Activated CD8-positive, alpha-beta T cell treated with anti-CD3 and anti-CD28 coated beads, Interleukin-2, amount 10 ng/mL, durations not matched to agents 7 days and 5 days (primary cell): ENCODE data around the gene LCNL1. TPM values are rescaled to one million over a fixed set of nuclear protein-coding genes. Genes with fewer than 3 reads are reported as not detected.
"Not testable (repeated sequence)": the region's sequence is repeated elsewhere in the genome, so short reads cannot be mapped to it uniquely, and the experiment has no call there.

ENCODE experiments used
- ATAC-seq: fragments of 150-1000 bp; cut with Tn5 transposase; one replicate; pipeline ENCODE4 v1.10.0; 2021; ENCODE audit warnings: moderate library complexity
- CTCF ChIA-PET: fragments of 350-600 bp; sonication (Branson Sonifier 250); formaldehyde crosslinking; loops from one replicate; lab custom pipeline; 2021; ENCODE audit warnings: antibody characterized with exemption; lab: Charles Lee
- POLR2A ChIA-PET: fragments of 350-600 bp; sonication (Branson Sonifier 250); formaldehyde crosslinking; loops from one replicate; lab custom pipeline; 2021; ENCODE audit warnings: antibody characterized with exemption; lab: Charles Lee
- DNase-seq: peaks from one replicate; pipeline ENCODE4 v3.0.0-alpha.2; 2020
- H3K27ac Mint-ChIP-seq: one replicate; pipeline ENCODE4 v1.8.0; 2021; ENCODE audit warnings: mild to moderate bottlenecking, mixed read lengths
- H3K27me3 Mint-ChIP-seq: one replicate; pipeline ENCODE4 v1.8.0; 2021; ENCODE audit warnings: low read depth, mixed read lengths
- H3K36me3 Mint-ChIP-seq: one replicate; pipeline ENCODE4 v1.8.0; 2021; ENCODE audit warnings: low read depth, mixed read lengths
- H3K4me1 Mint-ChIP-seq: one replicate; pipeline ENCODE4 v1.8.0; 2021; ENCODE audit warnings: low read depth, mixed read lengths
- H3K4me3 Mint-ChIP-seq: one replicate; pipeline ENCODE4 v1.8.0; 2021; ENCODE audit warnings: mild to moderate bottlenecking, mixed read lengths
- H3K9me3 Mint-ChIP-seq: one replicate; pipeline ENCODE4 v1.8.0; 2022; ENCODE audit warnings: mixed read lengths; ENCODE audit not compliant: insufficient read depth
- total RNA-seq, 2 experiments: library from RNA; stranded (reverse); gene quantifications; one replicate each; pipeline ENCODE4 v1.2.3, GENCODE V29; 2021

The LCNL1 gene
- total RNA-seq, 2 experiments from 2014 or later: not detected

DNA sequence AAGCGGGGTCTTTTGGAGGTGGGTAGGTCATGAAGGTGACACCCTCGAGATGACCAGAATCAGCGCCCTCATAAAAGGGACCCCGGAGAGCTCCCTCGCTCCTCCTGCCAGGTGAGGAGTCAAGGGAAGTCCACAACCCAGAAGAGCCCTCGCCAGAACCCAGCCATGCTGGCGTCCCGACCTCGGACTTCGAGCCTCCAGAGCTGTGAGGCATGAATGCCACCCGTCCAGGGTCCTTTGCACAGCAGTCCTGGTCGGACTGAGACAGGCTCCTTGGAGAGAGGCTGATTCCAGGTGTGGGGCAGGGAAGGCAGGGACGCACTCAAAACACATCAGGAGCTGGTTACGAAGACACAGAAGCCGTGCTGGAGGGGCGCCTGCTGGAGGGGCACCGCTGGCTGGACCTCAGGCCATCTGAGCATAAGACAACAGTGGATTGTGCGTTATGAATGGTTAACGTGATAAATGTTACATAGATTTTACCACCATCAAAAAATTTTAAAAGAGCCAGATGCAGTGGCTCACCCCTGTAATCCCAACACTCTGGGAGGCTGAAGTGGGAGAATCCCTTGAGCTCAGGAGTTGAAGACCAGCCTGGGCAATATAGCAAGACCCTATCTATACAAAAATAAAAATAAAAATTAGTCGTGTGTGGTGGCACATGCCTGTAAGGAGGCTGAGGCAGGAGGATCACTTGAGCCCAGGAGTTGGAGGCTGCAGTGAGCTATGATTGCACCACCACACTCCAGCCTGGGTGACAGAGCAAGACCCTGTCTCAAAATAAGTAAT lies 19.3 kb downstream of the LCNL1 start:
- no peak overlapping the region for H3K4me3 Mint-ChIP-seq
- POLR2A ChIA-PET: no interaction called here

DNA sequence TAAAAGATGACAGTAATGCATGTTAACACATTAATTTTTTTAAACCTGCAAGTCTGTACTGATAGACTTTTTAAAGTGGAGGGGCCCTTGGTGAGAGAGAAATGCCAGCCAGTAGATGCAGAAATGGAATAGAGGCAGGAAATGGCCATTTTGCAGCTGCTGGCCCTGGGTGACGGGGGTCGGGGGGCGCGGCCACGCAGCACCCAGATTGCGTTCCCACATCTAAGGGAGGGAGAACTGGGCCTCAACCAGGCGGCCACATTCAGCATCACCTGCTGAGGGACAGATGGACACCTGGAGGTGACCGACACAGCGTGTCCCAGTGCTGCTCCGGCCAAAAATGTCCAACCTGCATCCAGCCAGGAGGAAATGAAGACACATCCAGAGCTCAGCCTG lies 19.9 kb downstream of the LCNL1 start:
- DNase-seq (no peak), ATAC-seq (no peak)
- POLR2A ChIA-PET: no interaction called here
- CTCF ChIA-PET: interaction anchor here (1.5 to 5.0 kb wide), 3 partner anchors 26 to 214 kb away, joined by 4 to 25 read pairs (median 19); partner anchors contain the start of gene ABCA2
- Mint-ChIP-seq H3K27me3 (no peaks in the 10 kb centered on the region), H3K4me1 (peaks cover 49% of the 10 kb centered on the region), H3K9me3 (no peaks in the 10 kb centered on the region), H3K36me3 (no peaks in the 10 kb centered on the region), H3K4me3 (no peak overlapping the region), H3K27ac (no peak overlapping the region)

More for the DNA sequence above, 19.3 kb downstream of the LCNL1 start:
- Mint-ChIP-seq H3K27me3 (no peaks in the 10 kb centered on the region), H3K4me1 (peaks cover 55% of the 10 kb centered on the region), H3K36me3 (no peaks in the 10 kb centered on the region), H3K9me3 (no peaks in the 10 kb centered on the region), H3K27ac (no peak overlapping the region)
- no peak for ATAC-seq
- DNase-seq: no peak
- CTCF ChIA-PET: interaction anchor here (0.6 to 5.0 kb wide), 4 partner anchors 27 to 1080 kb away, joined by 3 to 25 read pairs (median 12); partner anchors contain the start of gene ABCA2

DNA sequence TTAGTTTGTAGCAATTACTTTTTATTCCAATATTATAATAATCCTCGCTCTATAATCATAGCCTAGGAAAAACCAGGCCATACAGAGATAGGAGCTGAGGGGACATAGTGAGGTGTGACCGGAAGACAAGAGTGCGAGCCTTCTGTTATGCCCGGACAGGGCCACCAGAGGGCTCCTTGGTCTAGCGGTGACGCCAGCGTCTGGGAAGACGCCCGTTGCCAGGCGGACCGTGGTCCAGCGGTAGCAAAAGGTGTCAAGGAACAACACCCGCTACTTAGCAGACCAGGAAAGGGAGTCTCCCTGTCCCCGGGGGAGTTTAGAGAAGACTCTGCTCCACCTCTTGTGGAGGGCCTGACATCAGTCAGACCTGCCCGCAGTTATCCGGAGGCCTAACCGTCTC lies 21.5 kb downstream of the LCNL1 start:
- POLR2A ChIA-PET, DNase-seq, H3K9me3 Mint-ChIP-seq, H3K27ac Mint-ChIP-seq, H3K27me3 Mint-ChIP-seq, H3K36me3 Mint-ChIP-seq, H3K4me3 Mint-ChIP-seq, ATAC-seq: not testable (repeated sequence)
- H3K4me1 Mint-ChIP-seq: peaks cover 33% of the 10 kb centered on the region
- CTCF ChIA-PET: interaction anchor here (1.0 to 5.0 kb wide), 5 partner anchors 12 to 31 kb away, joined by 3 to 25 read pairs (median 3); partner anchors contain the start of genes ABCA2, FUT7 and PAXX

GRCh38 chr9:137006116-137007003 lies 23.6 kb downstream of the LCNL1 start:
- no peak overlapping the region for H3K4me3 Mint-ChIP-seq
- H3K36me3 Mint-ChIP-seq: peaks cover 2% of the 10 kb centered on the region

GRCh38 chr9:137007108-137007815 lies 24.5 kb downstream of the LCNL1 start:
- CTCF ChIA-PET: interaction anchor here (1.1 kb wide), 1 partner anchor 22 kb away, joined by 3 read pairs; no protein-coding TSS in a partner anchor
- Mint-ChIP-seq H3K9me3 (no peaks in the 10 kb centered on the region), H3K27ac (no peak overlapping the region), H3K4me3 (no peak overlapping the region), H3K27me3 (no peaks in the 10 kb centered on the region), H3K36me3 (peaks cover 3% of the 10 kb centered on the region), H3K4me1 (peaks cover 13% of the 10 kb centered on the region)
- POLR2A ChIA-PET: no interaction called here
- ATAC-seq: no peak
- no peak for DNase-seq

More at GRCh38 chr9:137006116-137007003, 23.6 kb downstream of the LCNL1 start:
- Mint-ChIP-seq H3K4me1 (peaks cover 14% of the 10 kb centered on the region), H3K27ac (peak overlapping the region; percentile 39), H3K27me3 (no peaks in the 10 kb centered on the region), H3K9me3 (no peaks in the 10 kb centered on the region)
- ChIA-PET POLR2A (no interaction called here), CTCF (interaction anchor here (1.6 to 5.0 kb wide), 3 partner anchors 22 to 29 kb away, joined by 3 to 25 read pairs (median 13); partner anchors contain the start of genes ABCA2 and FUT7)
- DNase-seq (no peak), ATAC-seq (no peak)

DNA sequence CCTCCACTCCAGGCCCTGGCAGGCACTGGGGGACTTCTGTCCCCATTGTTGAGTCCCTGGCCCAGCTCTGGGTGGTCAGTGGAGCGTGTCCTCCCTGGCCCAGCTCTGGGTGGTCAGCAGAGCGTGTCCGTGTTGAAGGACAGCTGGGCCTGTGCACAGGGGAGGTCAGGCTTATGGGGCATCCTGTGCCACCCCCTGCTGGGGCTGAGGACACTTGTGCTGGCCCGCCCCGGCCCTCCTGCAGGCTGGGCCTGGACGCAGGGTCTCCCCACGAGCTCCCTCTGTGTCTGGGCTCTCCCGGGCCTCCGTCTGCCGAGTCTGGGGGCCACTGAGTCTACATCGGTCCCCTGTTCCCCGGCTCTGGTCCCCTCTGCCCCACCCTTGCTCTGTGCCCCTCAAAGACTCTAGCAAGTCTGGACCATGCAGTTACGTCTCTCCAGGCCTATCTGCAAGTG lies 25.1 kb downstream of the LCNL1 start:
- H3K27ac Mint-ChIP-seq: no peak overlapping the region
- ChIA-PET POLR2A (no interaction called here), CTCF (interaction anchor here (1.1 kb wide), 1 partner anchor 21 kb away, joined by 3 read pairs; no protein-coding TSS in a partner anchor)
- no peak for ATAC-seq
- H3K9me3 Mint-ChIP-seq: no peaks in the 10 kb centered on the region
- no peaks in the 10 kb centered on the region for H3K27me3 Mint-ChIP-seq
- DNase-seq: no peak
- H3K36me3 Mint-ChIP-seq: peaks cover 5% of the 10 kb centered on the region
- peaks cover 13% of the 10 kb centered on the region for H3K4me1 Mint-ChIP-seq
- no peak overlapping the region for H3K4me3 Mint-ChIP-seq

- ChIA-PET CTCF (interaction anchor here (1.1 kb wide), 1 partner anchor 21 kb away, joined by 3 read pairs; no protein-coding TSS in a partner anchor), POLR2A (no interaction called here)
- Mint-ChIP-seq H3K27me3 (no peaks in the 10 kb centered on the region), H3K4me3 (no peak overlapping the region), H3K27ac (no peak overlapping the region), H3K36me3 (peaks cover 5% of the 10 kb centered on the region), H3K9me3 (no peaks in the 10 kb centered on the region), H3K4me1 (peaks cover 13% of the 10 kb centered on the region)
- ATAC-seq: no peak
- DNase-seq: no peak
Observed at GRCh38 chr9:137008312-137008711, 25.5 kb downstream of the LCNL1 start.

- ChIA-PET POLR2A (no interaction called here), CTCF (interaction anchor here (0.6 kb wide), 1 partner anchor 21 kb away, joined by 3 read pairs; no protein-coding TSS in a partner anchor)
- ATAC-seq (no peak), DNase-seq (no peak)
- H3K27me3 Mint-ChIP-seq: no peaks in the 10 kb centered on the region
- peaks cover 13% of the 10 kb centered on the region for H3K4me1 Mint-ChIP-seq
- no peak overlapping the region for H3K4me3 Mint-ChIP-seq
- H3K9me3 Mint-ChIP-seq: no peaks in the 10 kb centered on the region
- H3K27ac Mint-ChIP-seq: no peak overlapping the region
- peaks cover 7% of the 10 kb centered on the region for H3K36me3 Mint-ChIP-seq
Observed at GRCh38 chr9:137009217-137009616, 26.4 kb downstream of the LCNL1 start.

GRCh38 chr9:137009938-137010732 lies 27.3 kb downstream of the LCNL1 start:
- no peak overlapping the region for H3K27ac Mint-ChIP-seq
- no peak overlapping the region for H3K4me3 Mint-ChIP-seq
- no peak for DNase-seq
- H3K4me1 Mint-ChIP-seq: peaks cover 9% of the 10 kb centered on the region
- no peaks in the 10 kb centered on the region for H3K27me3 Mint-ChIP-seq
- POLR2A ChIA-PET: no interaction called here
- no peak for ATAC-seq
- peaks cover 12% of the 10 kb centered on the region for H3K36me3 Mint-ChIP-seq
- no peaks in the 10 kb centered on the region for H3K9me3 Mint-ChIP-seq
- CTCF ChIA-PET: no interaction called here

DNA sequence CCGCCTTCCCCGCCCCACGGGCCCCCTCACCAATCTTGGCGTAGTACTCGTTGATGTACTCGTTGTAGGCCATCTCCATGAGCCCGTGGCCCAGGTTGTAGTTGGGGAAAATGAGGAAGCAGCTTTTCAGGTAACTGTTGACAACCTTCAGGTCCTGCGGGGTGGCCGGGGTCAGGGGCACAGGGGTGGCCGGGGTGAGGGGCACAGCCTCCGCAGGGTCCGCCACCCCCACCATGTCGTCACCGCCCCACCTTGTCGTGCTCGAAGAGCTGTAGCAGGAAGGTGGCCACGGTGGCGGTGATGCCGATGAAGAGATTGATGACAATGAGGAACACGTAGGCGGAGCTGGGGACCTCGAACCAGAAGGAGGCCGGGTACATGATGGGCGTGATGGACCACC lies 28.4 kb downstream of the LCNL1 start:
- no peak for DNase-seq
- Mint-ChIP-seq H3K27me3 (no peaks in the 10 kb centered on the region), H3K9me3 (no peaks in the 10 kb centered on the region), H3K27ac (no peak overlapping the region), H3K4me1 (peaks cover 5% of the 10 kb centered on the region), H3K4me3 (no peak overlapping the region), H3K36me3 (peaks cover 12% of the 10 kb centered on the region)
- POLR2A ChIA-PET: no interaction called here
- ATAC-seq: no peak
- CTCF ChIA-PET: no interaction called here
